Lung (tissue), 16 donors: Measurements from ENCODE around the gene ZCCHC17. TPM values are rescaled to one million over a fixed set of nuclear protein-coding genes. Genes with fewer than 3 reads are reported as not detected.

Experiments used
- ATAC-seq: fragments of 200-7000 bp; cut with Tn5 transposase; one replicate; pipeline ENCODE4 v1.9.1; 2020; ENCODE audit warnings: moderate number of reproducible peaks; ENCODE audit not compliant: insufficient read depth, low FRiP score
- DNase-seq, 3 donors: peaks; one replicate each; pipeline ENCODE4 v3.0.0-alpha.2; 2013 to 2017
- H3K27ac ChIP-seq, 2 donors: one replicate each; pipeline ENCODE4 v1.5.1; 2013; ENCODE audit warnings: mild to moderate bottlenecking in 2 of 2, moderate library complexity in 2 of 2, control low read depth in 1 of 2, inconsistent platforms in 1 of 2, low read depth in 1 of 2, low read length in 1 of 2
- H3K27me3 ChIP-seq, 3 donors: one replicate each; pipeline ENCODE4 v1.5.1; 2013; ENCODE audit warnings: low read length in 2 of 3; ENCODE audit not compliant: control insufficient read depth in 3 of 3, insufficient read depth in 3 of 3
- H3K36me3 ChIP-seq, 4 donors: one replicate each; pipeline ENCODE4 v1.5.1; 2013; ENCODE audit warnings: low read length in 4 of 4, mild to moderate bottlenecking in 1 of 4, moderate library complexity in 1 of 4; ENCODE audit not compliant: control insufficient read depth in 4 of 4, insufficient read depth in 4 of 4
- H3K4me1 ChIP-seq, 5 donors: one replicate each; pipeline ENCODE4 v1.5.1; 2013; ENCODE audit warnings: low read length in 5 of 5, mild to moderate bottlenecking in 2 of 5, moderate library complexity in 1 of 5; ENCODE audit not compliant: control insufficient read depth in 5 of 5, insufficient read depth in 5 of 5
- H3K4me3 ChIP-seq: one replicate; pipeline ENCODE4 v1.5.1; 2013; ENCODE audit warnings: mild to moderate bottlenecking, control low read depth, moderate library complexity
- H3K9ac ChIP-seq, 2 donors: one replicate each; pipeline ENCODE4 v1.5.1; 2013; ENCODE audit warnings: low read length in 2 of 2, control low read depth in 1 of 2; ENCODE audit not compliant: insufficient read depth in 1 of 2
- H3K9me3 ChIP-seq, 4 donors: one replicate each; pipeline ENCODE4 v1.5.1; 2013; ENCODE audit warnings: low read length in 3 of 4, mild to moderate bottlenecking in 1 of 4, moderate library complexity in 1 of 4; ENCODE audit not compliant: control insufficient read depth in 4 of 4, insufficient read depth in 3 of 4
- WGBS, 2 donors: extraction: QIAGEN DNeasy Blood & Tissue Kit; methylation state at CpG; one replicate each; pipeline ENCODE4 v1.1.7; 2013; 5-methylcytosine and 5-hydroxymethylcytosine counted together
- long read RNA-seq, 5 donors: transcript quantifications; one replicate each; lab custom pipeline, GENCODE V29; 2026
- polyA plus RNA-seq, 2 donors: library from polyadenylated mRNA; stranded (reverse); fragments of 200-250 nt; gene quantifications; one replicate each; pipeline ENCODE4 v1.2.1, GENCODE V29; 2013
- total RNA-seq, 2 donors: library from RNA; depleted of rRNA in 1 of 2; stranded (reverse); fragments of >200 nt in 1 of 2; gene quantifications; one replicate each; pipeline ENCODE4 v1.2.1, GENCODE V29; 2014 to 2021
- TF ChIP-seq, protein P1 (sequence below): IDR thresholded peaks from 2 replicates; pipeline ENCODE4 v1.5.1; 2012; ENCODE audit warnings: mild to moderate bottlenecking; ENCODE audit errors: control extremely low read depth, extremely low read depth
- donor health status: control.
- donor health status: control.
- donor health status: Bipolar disorder and iron deficiency.
- donor health status: healthy.
- donor health status: DM: yes; HTN: yes; CAD: no.

The ZCCHC17 gene, protein sequence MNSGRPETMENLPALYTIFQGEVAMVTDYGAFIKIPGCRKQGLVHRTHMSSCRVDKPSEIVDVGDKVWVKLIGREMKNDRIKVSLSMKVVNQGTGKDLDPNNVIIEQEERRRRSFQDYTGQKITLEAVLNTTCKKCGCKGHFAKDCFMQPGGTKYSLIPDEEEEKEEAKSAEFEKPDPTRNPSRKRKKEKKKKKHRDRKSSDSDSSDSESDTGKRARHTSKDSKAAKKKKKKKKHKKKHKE
- total RNA-seq (10 to 100 TPM; 17.0 to 19.3 TPM), polyA plus RNA-seq (10 to 100 TPM; 24.2 to 27.7 TPM)
- long read RNA-seq, donor 1, transcript ZCCHC17-201 (8 exons, 1,605 nt), result major isoform, 11 of 30 reads
- long read RNA-seq, donor 1, partial matches to known transcripts, result 17 of 30 reads
- long read RNA-seq, donor 1, other reads (novel, unspliced or antisense), result 0 of 30 reads
- long read RNA-seq, donor 2, transcript ZCCHC17-201 (8 exons, 1,605 nt), result major isoform, 5 of 9 reads
- long read RNA-seq, donor 2, partial matches to known transcripts, result 0 of 9 reads
- long read RNA-seq, donor 2, other reads (novel, unspliced or antisense), result 0 of 9 reads
- long read RNA-seq, donor 3, partial matches to known transcripts, result 13 of 18 reads
- long read RNA-seq, donor 3, other reads (novel, unspliced or antisense), result 0 of 18 reads
- long read RNA-seq, donor 4, partial matches to known transcripts, result 11 of 15 reads
- long read RNA-seq, donor 4, other reads (novel, unspliced or antisense), result 0 of 15 reads
- long read RNA-seq, donor 5, transcript ZCCHC17-201 (8 exons, 1,605 nt), result major isoform, 24 of 61 reads
- long read RNA-seq, donor 5, partial matches to known transcripts, result 33 of 61 reads
- long read RNA-seq, donor 5, other reads (novel, unspliced or antisense), result 0 of 61 reads

DNA sequence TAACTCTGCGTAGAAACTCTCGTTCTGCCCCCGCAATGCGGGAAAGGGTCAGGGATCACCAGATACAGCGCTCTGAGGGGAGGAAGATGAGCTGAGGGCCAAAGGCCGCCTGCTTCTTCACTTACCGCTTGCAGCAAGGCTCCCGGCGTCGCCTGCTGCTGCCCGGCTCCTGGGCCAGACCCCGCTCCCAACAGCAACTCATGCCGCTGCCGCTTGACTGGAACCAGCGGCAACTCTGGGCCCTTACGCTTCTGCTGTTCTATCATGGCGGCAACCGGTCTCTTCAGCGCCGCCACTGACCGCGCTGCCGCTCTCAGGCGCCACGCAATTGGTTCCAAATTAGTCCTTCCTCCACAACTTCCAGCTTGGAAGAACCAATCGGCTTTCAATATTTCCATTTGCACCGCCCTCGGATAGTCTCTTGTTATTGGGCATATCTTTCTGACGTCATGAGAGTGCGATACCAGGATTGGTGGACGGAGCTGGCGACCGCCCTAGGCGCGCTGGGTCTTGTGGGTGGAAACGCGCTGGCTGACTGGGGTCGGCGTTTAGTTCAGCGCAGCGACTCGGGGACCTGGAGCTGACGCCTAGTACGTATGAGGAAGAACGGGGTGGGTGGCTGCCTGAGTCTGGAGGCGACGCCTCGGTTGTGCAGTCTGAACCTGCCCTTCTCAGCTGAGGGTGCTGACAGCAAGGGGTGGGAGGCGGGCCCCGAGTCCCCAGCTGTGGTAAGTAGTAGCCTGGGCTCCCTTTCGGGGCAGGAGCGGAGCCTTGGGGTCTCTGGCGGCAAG, at the start of gene ZCCHC17, which contains the start of gene SNRNP40:
Gene ZCCHC17, plus strand, starts transcription at position 547 of the 791 bp plus-strand sequence. CDS start 13,067 bp downstream, outside the sequence.
Gene SNRNP40, minus strand, starts transcription at position 303 of the 791 bp plus-strand sequence. Its CDS starts 37 bp downstream, at position 266.
- H3K4me3 ChIP-seq, result peak within 1 kb of the TSS; percentile 94
- ATAC-seq (peak; percentile 97), DNase-seq (peak; percentile 98 to 100 (median 100))
- H3K27ac ChIP-seq, result peak within 1 kb of the TSS; percentile 89 to 94
- peaks cover 6 to 15% (median 11%) of the 10 kb centered on the region in 4 donors for H3K36me3 ChIP-seq
- H3K27me3 ChIP-seq, result no peaks in the 10 kb centered on the region
- peak within 1 kb of the TSS; percentile 81 to 92 for H3K9ac ChIP-seq
- peaks cover 0 to 21% (median 11%) of the 10 kb centered on the region in 5 donors for H3K4me1 ChIP-seq
- WGBS, 2 donors, result 0% methylated on average over 53 of the region's 53 CpGs
- H3K9me3 ChIP-seq, result no peaks in the 10 kb centered on the region
- TF ChIP-seq, protein P1, sequence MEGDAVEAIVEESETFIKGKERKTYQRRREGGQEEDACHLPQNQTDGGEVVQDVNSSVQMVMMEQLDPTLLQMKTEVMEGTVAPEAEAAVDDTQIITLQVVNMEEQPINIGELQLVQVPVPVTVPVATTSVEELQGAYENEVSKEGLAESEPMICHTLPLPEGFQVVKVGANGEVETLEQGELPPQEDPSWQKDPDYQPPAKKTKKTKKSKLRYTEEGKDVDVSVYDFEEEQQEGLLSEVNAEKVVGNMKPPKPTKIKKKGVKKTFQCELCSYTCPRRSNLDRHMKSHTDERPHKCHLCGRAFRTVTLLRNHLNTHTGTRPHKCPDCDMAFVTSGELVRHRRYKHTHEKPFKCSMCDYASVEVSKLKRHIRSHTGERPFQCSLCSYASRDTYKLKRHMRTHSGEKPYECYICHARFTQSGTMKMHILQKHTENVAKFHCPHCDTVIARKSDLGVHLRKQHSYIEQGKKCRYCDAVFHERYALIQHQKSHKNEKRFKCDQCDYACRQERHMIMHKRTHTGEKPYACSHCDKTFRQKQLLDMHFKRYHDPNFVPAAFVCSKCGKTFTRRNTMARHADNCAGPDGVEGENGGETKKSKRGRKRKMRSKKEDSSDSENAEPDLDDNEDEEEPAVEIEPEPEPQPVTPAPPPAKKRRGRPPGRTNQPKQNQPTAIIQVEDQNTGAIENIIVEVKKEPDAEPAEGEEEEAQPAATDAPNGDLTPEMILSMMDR, result no peak

DNA sequence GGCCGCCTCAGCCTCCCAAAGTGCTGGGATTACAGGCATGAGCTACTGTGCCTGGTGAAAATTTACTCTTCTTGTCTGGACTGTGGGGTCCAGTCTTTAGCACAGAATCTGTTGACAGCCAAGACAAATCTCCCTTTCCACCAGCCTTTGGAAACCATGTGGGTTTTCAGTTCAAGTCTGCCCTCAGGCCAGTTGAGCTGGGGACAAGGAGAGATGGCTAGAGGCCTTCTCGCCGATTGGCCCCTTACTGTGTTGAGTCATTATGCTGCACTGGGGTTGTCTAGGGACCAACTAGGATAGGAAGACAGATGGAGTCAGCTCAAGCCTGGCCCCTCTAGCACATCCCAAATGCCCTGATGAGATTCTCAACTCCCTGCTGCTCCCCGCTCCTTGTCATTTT, 48.6 kb upstream of the ZCCHC17 start:
- TF ChIP-seq, protein P1, result no peak
- DNase-seq, result no peak

DNA sequence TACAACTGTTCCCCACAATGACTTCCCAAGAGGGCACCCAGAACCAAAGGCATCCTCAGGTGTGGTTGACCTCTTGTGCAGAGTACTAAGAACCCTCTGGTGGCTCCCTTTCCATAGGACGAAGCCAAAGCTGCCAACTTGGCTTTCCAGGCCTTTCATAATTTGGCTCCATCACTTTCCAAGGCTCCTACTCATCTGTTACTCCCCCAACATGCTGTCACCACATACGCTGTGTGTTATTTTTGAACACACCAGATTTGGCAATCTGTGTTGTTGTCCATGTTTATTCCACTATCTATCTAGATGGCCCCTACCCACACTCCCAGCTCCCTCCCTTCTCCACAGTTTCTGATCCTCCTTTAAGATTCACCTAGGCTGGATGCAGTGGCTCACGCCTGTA, 47.0 kb upstream of the ZCCHC17 start:
- Histone ChIP-seq H3K9me3 (no peaks in the 10 kb centered on the region), H3K9ac (no peak overlapping the region), H3K27ac (no peak overlapping the region), H3K4me1 (no peaks in the 10 kb centered on the region), H3K36me3 (no peaks in the 10 kb centered on the region), H3K27me3 (no peaks in the 10 kb centered on the region), H3K4me3 (no peak overlapping the region)
- TF ChIP-seq, protein P1, result no peak
- no peak for ATAC-seq
- 93 to 96% methylated on average over 3 of the region's 3 CpGs for WGBS, 2 donors
- DNase-seq, result no peak

More for the DNA sequence above, 48.6 kb upstream of the ZCCHC17 start:
- H3K4me1 ChIP-seq, result no peaks in the 10 kb centered on the region
- 93 to 98% methylated on average over 4 of the region's 4 CpGs for WGBS, 2 donors
- H3K9me3 ChIP-seq, result no peaks in the 10 kb centered on the region
- H3K9ac ChIP-seq, result no peak overlapping the region
- H3K36me3 ChIP-seq, result no peaks in the 10 kb centered on the region
- ATAC-seq, result no peak
- no peak overlapping the region for H3K4me3 ChIP-seq
- no peaks in the 10 kb centered on the region for H3K27me3 ChIP-seq
- no peak overlapping the region for H3K27ac ChIP-seq
